SH-SY5Y (cell line): ENCODE results near the gene NCKAP5.

Experiments
- GATA2 ChIP-seq: IDR thresholded peaks from 2 replicates; pipeline ENCODE4 v1.6.1; 2011; ENCODE audit warnings: mild to moderate bottlenecking, low read depth, low read length
- GATA3 ChIP-seq: IDR thresholded peaks from 2 replicates; pipeline ENCODE4 v1.6.1; 2011; ENCODE audit warnings: low read depth, mild to moderate bottlenecking, low read length, moderate library complexity

GRCh38 chr2:133273031-133273430 lies 295.2 kb downstream of the NCKAP5 start:
- TF ChIP-seq GATA2 (no peak), GATA3 (no peak)
